BE2C (cell line): ENCODE measurements around the gene RSPH1.

Experiments
- DNase-seq: peaks from one replicate; pipeline ENCODE4 v3.0.0-alpha.2; 2020
- H3K27me3 ChIP-seq: fragments of 250-450 bp; sonication (Bioruptor Pico); 2 replicates; pipeline ENCODE4 v1.5.1; 2020; ENCODE audit warnings: mild to moderate bottlenecking
- H3K36me3 ChIP-seq: fragments of 250-450 bp; sonication (Bioruptor Pico); 2 replicates; pipeline ENCODE4 v1.5.1; 2020; ENCODE audit warnings: mild to moderate bottlenecking
- H3K4me1 ChIP-seq: fragments of 250-450 bp; sonication (Bioruptor Pico); 2 replicates; pipeline ENCODE4 v1.5.1; 2020
- H3K4me3 ChIP-seq: 2 replicates; pipeline ENCODE4 v1.5.1; 2011; ENCODE audit warnings: low read depth, low read length
- H3K9me3 ChIP-seq: fragments of 250-450 bp; sonication (Bioruptor Pico); 2 replicates; pipeline ENCODE4 v1.5.1; 2020
- TF ChIP-seq, protein P1 (sequence below): IDR thresholded peaks from 2 replicates; pipeline ENCODE4 v1.5.1; 2012; ENCODE audit warnings: mild to moderate bottlenecking, low read depth, low read length

Gene RSPH1

DNA sequence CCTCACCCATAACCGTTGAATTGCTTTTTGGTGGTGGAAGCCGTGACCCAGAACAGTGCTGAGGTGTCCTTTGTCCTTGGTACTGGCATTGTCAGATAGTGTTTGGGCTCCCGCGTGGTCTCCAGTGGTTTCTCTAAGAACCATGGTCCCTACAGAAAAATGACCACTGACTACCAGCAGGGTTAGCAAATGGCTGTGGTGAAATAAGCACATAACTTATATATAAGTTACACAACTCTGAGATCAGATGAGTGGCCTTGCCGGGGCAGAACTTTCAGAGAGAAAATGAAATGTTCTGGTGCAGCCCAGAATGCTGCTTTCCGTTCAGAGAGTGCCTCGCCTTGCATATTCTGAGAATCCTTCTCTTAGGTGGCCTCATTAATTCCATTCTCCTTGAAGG is 22.6 kb upstream of the RSPH1 start:
- Histone ChIP-seq H3K4me1 (no peaks in the 10 kb centered on the region), H3K27me3 (peaks cover 3% of the 10 kb centered on the region), H3K9me3 (no peaks in the 10 kb centered on the region), H3K36me3 (no peaks in the 10 kb centered on the region), H3K4me3 (no peak overlapping the region)
- TF ChIP-seq, protein P1, sequence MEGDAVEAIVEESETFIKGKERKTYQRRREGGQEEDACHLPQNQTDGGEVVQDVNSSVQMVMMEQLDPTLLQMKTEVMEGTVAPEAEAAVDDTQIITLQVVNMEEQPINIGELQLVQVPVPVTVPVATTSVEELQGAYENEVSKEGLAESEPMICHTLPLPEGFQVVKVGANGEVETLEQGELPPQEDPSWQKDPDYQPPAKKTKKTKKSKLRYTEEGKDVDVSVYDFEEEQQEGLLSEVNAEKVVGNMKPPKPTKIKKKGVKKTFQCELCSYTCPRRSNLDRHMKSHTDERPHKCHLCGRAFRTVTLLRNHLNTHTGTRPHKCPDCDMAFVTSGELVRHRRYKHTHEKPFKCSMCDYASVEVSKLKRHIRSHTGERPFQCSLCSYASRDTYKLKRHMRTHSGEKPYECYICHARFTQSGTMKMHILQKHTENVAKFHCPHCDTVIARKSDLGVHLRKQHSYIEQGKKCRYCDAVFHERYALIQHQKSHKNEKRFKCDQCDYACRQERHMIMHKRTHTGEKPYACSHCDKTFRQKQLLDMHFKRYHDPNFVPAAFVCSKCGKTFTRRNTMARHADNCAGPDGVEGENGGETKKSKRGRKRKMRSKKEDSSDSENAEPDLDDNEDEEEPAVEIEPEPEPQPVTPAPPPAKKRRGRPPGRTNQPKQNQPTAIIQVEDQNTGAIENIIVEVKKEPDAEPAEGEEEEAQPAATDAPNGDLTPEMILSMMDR, result no peak
- DNase-seq, result no peak

DNA sequence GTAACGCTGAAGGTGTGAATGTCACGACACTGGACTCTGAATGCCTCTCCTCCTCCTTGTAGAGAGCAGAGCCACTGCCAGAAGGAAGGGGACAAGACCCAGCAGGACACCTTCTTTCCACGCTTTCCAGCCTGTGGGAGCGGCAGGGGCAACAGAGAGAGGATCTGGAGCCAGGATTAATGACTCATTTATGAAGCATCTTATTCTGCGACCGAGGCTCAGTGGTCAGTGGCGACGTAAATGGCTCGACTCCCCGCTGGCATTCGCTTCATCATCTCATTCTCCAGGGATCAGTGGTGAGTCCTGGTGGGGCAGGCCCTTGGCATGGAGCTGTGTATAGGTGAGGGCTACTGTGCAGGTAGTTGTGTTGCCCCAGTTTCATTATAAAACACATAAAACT is 22.2 kb upstream of the RSPH1 start:
- peaks cover 3% of the 10 kb centered on the region for H3K27me3 ChIP-seq
- no peak for DNase-seq
- H3K9me3 ChIP-seq, result no peaks in the 10 kb centered on the region
- TF ChIP-seq, protein P1, result no peak
- H3K36me3 ChIP-seq, result no peaks in the 10 kb centered on the region
- no peak overlapping the region for H3K4me3 ChIP-seq
- no peaks in the 10 kb centered on the region for H3K4me1 ChIP-seq

DNA sequence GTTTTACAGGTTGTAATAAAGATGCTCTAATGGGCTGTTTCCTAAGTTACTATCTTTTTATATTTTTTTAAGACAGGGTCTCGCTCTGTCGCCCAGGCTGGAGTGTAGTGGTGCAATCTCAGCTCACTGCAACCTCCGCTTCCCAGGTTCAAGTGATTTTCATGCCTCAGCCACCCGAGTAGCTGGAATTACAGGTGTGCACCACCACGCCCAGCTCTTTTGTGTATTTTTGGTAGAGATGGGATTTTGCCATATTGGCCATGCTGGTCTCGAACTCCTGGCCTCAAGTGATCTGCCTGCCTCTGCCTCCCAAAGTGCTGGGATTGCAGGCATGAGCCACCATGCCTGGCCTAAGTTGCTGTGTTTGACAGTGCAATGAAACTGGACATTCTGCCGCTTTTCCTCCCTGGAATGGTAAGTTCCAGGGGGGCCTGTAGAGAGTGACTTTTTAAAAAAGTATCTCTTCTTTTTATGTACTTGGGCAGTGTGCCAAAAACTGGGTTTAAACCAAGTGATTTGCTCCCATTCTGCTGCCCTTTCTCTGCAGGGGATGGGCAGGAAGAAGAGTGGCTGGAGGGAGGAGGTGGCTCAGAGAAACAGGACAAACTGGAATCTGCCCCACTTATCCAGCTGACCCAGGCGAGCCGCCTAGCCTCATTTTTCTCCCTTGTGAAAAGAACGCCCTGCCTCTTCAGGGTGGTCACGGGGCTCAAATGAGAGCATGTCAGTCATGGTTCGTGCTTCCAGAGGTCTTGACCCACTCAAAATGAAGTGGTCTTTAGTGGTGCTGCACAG is 19.9 kb upstream of the RSPH1 start:
- H3K36me3 ChIP-seq, result no peaks in the 10 kb centered on the region
- TF ChIP-seq, protein P1, result no peak
- H3K9me3 ChIP-seq, result no peaks in the 10 kb centered on the region
- no peaks in the 10 kb centered on the region for H3K4me1 ChIP-seq
- H3K27me3 ChIP-seq, result peaks cover 3% of the 10 kb centered on the region
- no peak for DNase-seq
- no peak overlapping the region for H3K4me3 ChIP-seq

- no peaks in the 10 kb centered on the region for H3K4me1 ChIP-seq
- TF ChIP-seq, protein P1, result no peak
- no peaks in the 10 kb centered on the region for H3K9me3 ChIP-seq
- H3K4me3 ChIP-seq, result peak overlapping the region; percentile 70
- H3K27me3 ChIP-seq, result peaks cover 3% of the 10 kb centered on the region
- H3K36me3 ChIP-seq, result no peaks in the 10 kb centered on the region
- no peak for DNase-seq
These were observed 18.8 kb upstream of the RSPH1 start for GRCh38 chr21:42514883-42515228.

GRCh38 chr21:42513985-42514882 is 18.2 kb upstream of the RSPH1 start:
- no peak for DNase-seq
- TF ChIP-seq, protein P1, result no peak
- Histone ChIP-seq H3K4me1 (no peaks in the 10 kb centered on the region), H3K9me3 (no peaks in the 10 kb centered on the region), H3K27me3 (peaks cover 3% of the 10 kb centered on the region), H3K36me3 (no peaks in the 10 kb centered on the region), H3K4me3 (peak overlapping the region; percentile 70)
